ENCODE measurements around the gene RGS14.

The RGS14 gene, protein sequence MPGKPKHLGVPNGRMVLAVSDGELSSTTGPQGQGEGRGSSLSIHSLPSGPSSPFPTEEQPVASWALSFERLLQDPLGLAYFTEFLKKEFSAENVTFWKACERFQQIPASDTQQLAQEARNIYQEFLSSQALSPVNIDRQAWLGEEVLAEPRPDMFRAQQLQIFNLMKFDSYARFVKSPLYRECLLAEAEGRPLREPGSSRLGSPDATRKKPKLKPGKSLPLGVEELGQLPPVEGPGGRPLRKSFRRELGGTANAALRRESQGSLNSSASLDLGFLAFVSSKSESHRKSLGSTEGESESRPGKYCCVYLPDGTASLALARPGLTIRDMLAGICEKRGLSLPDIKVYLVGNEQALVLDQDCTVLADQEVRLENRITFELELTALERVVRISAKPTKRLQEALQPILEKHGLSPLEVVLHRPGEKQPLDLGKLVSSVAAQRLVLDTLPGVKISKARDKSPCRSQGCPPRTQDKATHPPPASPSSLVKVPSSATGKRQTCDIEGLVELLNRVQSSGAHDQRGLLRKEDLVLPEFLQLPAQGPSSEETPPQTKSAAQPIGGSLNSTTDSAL

DNA sequence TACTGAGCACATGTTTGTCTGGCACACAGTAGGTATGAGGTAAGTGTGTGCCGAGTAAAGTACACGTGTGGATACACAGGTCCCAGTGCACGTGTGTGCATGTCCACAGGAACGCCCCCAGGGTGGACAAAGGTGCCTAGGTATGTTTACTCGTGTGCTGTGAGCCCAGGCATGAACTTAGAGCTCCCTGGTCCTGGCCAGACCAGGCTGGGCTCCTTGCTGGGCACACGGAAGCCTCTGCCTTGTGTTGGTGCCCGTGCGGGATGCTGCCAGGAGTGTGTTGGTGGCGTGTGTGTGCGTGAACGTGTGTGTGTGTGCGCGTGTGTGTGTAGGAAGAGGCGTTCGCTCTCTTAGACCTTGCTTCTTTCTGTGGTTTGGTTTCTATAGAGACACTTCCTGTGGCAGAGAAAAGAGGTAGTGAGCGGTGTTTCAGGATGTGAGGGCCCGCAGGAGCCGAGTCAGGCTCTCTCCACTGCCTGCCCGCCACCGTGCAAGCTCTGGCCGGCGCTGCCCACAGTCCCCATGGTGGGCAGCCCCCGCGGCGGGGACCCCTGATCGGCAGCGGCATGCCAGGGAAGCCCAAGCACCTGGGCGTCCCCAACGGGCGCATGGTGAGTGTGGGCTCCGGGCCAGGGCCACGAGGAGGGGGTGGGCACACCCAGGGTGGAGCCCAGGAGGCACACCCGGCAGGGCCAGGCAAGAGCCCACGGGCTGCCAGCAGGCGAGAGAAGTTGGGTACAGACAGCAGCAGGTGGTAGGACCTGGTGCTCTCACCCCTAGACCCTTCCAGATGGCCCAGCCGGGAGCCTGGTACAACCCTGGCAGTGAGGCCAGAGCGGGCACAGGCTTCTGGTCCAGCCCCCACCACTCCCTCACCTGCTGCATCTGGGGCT lies at the start of gene RGS14:
Gene RGS14, plus strand, starts transcription at position 466 of the 893 bp plus-strand sequence. Its CDS starts 101 bp downstream, at position 567.
- peak; percentile 58 to 60 for DNase-seq

DNA sequence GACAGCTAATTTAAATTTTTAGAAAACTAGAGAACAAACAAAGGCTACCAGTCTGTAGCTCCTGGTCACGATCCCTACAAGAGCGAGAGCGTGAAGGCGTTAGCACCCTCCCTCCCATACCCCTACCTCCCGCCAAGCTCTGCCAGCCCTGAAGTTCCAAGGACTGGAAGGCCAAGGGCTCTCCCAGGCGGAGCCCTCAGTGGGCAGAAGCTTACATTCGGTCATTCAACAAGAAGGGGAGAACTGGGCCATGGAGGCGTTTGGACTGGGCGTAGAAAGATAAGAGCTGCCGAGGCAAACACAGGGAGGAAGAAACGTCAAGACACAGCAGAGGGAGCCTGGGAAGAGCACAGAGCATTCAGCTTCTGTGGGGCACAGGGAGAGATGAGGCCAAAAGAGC lies 49.0 kb upstream of the RGS14 start:
- DNase-seq = no peak

DNA sequence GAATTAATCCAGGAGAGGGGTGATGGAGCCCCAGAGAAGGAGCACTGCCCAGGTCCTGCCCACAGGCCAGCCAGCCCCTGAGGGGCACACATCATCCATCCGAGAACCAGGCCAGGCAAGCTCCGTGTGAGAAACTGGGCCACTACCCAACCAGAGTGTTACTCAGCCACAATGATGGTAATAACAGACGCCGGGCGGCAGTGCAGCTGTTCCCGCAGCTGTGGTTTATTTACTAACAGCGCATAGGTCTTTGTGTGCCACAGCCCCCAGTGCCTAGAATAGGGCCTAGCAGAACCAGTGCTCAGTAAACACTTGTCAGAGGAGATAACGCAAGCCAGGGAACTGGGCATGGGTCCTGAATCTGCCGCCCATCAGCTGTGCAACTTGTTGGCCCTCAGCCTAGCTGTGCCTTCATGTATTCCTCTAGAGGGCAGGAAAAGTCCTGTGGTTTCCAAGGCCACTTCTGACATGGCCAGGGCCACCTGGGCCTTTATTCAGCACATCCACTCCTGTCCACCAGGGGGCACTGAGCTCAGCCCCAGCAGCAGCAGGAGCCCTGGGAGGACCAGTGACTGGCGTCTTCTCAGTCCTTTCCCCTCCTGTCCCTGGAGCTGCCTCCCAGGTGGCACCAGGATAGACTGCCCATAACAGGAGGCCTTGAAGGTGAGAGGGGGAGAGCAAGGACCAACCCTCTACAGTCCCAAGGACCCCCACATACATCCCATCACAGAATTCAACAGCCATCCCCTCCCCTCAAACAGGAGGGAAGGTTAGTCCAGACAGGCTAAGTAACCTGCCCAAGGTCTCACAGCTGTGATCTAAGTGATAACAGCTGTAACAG lies 48.2 kb upstream of the RGS14 start:
- peak; percentile 66 to 69 for DNase-seq

DNA sequence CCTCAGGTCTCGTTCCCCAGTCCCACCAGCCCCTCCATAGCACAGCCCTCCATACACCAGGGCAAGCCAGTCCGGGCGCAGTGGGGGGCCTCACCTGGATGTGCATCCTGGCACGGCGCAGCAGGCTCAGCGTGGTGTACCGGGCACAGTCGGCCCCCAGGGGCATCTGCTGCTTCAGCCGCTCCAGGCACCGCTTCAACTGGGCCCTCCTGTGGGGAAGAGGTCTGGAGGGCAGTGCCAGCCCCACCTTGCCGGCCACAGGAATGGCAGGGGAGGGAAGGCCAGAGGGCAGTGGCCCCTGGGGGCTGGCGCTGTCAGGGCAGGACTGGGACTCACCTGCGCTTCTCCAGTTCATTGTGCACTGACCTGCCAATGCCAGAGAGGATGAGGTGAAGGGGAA lies 47.4 kb upstream of the RGS14 start:
- no peak for DNase-seq

DNA sequence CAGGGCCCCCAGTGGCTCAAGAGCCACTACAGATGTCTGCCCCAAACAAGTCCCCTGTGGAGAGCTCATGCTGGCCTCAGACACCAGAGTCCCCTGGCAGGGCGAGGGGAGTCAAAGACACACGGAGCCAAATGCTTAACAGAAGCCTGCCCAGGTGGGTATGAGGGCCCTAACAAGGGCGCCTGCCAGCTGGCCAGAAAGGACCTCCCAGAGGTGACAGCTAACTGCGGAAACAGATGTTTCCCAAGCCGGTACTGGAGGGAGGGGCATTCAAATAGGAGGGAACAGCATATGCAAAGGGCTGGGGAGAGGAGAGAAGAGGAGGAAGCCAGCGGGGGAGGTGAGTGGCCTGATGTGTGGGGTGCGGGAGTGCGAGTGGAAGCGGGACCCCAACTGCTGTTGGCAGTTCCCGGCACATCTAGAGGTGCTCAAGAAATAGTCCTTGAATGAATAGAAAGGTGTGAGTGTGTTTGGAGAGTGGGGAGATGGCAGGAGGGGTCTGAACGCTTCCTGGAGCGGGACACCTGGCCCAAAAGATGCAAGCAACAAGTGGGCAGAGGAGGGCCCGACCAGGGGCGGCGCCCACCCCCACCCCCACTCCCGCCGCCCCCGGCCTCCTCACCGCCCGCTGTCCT lies 46.9 kb upstream of the RGS14 start:
- no peak for DNase-seq

DNA sequence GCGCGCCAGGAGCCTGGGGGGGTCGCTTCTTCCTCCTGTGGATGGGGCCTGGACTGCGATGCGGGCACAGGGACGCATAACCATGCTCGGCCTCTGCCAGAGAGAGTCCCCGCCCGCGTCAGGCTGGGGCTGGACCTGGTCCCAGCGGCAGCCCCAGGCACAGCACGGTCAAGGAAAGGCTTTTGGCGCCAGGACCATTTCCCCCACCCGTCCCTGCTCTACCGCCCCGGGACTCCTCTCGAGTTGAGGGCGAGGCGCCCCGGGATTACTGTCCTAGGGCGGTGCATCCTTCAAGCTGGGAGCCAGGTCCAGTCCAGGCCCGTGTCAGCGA lies 46.4 kb upstream of the RGS14 start:
- DNase-seq = no peak

DNA sequence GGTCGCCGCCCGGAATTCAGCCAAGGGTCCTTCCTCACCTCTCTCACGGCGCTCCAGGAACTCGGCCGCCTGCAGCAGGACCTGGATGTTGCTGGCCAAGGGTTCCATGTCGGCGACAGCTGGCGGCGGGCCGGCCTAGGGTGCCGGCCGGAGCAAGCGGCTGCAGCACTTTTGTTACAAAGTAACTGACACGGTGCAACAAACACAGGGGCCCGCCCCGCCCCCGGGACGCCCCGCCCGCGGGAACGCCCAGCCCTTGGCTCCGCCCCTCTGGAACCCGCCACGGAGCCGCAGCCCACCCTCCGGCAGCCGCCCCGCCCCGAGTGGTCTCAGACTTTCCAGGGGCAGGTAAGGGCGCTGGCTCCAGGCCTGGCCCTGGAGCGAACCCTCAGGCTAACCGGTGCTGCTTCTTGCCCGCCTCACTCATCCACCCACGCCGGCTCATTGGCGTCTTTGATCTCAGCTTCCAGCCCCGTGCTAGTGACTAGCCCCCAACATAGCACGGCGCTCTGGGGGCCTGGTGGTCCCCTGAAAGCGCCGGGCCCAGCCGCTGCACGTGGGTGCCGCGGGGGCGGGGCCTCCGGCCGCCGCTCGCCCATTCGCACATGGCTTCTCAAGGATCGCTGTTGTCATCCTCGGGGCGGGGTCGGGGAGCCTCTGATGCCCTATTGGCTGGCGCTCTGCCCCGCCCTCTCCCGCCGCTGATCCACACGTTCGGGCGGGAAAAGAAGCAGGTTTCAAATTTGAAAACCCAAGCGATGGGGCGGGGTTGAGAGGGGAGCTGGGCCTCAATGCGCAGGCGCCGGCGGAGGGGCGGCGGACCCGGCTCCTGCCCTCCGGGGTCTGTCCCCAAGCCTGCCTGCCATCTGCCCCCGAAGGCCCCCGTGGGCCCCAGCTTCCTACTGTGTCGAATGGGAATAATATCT lies 45.7 kb upstream of the RGS14 start, which contains the start of gene MXD3:
Gene MXD3, minus strand, starts transcription at position 176 of the 926 bp plus-strand sequence. Its CDS starts 68 bp downstream, at position 108.
- peak; percentile 94 to 95 for DNase-seq

DNA sequence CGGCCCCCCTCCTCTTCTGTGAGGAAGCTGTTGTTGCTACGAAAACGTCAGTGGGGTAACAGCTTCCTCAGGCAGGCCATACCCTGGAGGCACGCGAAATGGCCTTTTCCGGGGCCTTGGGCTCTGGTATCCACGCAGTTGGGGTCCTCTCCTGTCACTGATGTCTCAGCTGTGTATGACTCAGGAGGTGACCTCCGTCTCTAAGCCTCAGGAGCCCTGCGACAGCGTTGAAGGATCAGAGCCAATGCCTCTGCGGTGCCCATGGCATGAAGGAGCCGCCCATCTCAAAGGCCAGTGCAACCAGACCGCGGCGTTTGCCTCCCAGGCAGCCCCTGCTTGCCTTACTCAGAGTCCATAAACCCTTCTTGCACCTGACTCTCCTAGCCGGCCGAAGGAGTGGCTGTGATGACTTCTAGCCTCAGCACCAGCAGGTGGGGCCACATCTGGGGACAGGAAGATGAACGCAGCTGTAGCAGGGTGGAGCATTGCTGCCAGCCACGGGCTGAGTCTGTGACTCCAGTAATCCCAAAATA lies 45.0 kb upstream of the RGS14 start:
- DNase-seq = no peak

DNA sequence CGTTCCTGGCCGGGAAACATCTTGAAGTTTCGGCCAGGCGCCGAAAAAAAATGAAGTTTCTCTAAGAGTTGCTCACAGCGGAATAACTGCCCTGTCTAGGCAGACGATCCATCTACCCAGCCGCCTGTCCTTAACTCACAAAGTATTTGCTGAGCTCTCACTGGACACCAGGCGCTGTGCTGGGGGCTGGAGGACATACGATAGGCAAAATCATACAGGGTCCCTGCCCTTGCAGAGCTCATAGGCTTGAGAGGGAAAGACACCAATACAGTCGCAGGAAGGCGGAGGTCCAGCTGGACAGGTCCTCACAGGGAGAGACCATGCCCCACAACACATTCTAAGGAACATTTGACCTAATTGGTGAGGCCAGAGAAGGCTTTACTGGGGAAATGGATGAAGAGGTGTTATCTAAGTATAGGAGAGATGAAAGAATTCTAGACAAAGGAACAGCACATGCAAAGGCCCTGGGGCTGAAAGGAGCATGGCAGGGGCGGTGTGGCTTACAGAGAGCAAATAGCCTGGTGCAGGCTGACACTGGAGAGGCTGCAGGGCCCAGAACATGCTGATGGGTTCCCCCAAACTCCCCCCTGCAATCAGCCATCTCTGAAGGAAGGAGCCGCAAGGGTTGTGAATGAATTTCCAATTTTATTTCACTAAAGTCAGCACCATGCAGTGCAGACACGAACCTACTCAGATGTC lies 44.0 kb upstream of the RGS14 start:
- no peak for DNase-seq

DNA sequence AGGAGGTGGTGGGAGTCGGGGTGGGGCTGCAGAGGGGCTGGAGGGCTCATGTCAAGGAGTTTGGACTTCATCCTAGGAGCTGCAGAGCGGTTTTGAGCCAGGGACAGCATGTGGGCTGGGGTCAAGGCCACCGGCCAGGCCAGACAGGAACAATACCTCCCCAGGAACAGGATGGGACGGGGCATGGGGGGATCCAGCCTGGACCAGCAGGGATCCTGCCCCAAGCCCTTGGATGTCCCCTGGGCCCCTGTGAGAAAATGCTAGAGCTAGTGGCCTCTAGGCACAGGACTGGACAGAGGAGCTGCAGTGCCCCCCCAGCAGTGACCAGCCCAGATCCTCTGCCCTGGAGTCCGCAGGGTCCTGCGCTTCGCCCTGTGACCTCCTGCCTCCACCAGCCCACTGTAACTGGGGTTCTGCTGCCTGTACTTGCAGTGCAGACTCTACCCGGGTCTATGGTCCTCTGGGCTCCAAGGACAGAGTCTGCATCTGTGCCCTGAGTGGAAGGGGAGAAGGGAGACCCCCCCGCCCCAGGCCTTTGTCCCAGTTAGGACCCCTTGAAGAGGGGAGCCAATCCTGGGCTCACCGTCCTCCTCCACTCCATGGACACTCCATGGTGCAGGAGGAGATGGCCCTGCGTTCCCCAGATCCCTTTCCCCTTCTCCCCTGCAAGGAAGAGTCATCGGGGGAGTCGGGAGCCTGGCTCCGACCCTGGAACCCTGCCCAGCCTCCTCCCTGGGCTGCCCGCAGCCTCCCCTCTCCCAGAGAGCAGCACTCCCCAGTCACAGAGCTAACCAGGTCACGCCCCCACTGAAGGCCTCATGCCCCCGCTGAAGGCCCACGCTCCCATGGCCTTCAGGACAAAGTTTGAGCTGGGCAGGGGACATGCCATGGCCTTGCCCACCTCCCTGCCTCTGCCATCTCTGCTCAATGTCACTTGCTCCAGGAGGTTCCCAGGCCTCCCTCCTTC lies 43.1 kb upstream of the RGS14 start:
- no peak for DNase-seq

DNA sequence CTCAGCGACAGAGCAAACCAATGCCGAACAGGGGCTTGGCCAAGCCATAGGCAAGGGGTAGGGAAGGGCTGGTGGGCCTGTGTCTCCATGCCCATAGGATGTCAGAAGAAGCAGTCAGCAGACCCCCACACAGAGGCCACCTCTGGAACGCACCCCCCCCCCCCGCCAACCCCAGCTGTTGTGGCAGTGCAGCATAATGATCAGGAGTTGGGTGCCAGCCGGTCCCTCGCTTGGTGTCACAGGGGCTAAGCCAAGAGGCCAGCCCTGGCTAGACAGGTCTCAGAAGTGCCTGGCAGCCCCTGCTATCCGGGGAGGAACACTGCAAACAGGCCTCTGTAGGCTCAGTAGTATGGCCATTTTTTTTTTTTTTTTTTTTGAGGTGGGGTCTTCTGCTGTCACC lies 42.3 kb upstream of the RGS14 start:
- no peak for DNase-seq

DNA sequence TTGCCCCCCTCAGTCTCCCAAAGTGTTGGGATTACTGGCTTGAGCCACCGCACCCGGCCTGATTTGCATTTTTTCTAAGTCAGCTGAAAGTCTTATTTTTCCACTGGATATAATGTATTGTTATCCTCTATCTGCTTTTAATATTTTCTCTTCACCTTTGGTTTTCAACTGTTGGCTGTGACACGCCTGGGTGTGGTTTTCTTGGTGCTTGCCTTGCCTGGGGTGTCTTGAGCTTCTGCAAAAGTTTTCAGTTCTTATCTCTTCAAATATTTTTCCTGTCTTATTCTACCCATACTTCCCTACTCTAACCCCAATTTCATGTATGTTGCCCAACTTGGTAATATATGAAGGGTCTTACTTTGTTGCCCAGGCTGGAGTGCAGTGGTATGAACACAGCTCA lies 41.7 kb upstream of the RGS14 start:
- no peak for DNase-seq

DNA sequence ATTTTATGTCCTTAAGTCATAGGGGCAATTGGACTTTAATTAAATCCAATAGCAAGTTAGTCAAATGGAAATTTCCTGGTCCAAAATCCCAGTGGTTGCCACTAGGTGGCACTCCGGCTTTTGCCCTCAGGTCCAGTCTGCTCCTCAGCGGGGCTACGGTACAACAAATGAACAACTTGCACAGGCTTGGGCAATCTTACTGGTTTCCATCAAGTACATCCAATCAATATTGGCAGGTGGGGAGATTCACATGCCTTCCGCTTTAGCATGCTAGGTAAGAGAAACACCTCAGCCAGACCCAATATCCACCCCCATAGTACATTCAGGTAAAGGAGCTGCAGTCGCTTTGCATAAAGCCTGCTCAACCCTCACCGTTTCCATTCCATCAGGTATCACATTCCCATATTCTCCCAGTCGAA lies 39.8 kb upstream of the RGS14 start:
- peak; percentile 67 to 73 for DNase-seq

DNA sequence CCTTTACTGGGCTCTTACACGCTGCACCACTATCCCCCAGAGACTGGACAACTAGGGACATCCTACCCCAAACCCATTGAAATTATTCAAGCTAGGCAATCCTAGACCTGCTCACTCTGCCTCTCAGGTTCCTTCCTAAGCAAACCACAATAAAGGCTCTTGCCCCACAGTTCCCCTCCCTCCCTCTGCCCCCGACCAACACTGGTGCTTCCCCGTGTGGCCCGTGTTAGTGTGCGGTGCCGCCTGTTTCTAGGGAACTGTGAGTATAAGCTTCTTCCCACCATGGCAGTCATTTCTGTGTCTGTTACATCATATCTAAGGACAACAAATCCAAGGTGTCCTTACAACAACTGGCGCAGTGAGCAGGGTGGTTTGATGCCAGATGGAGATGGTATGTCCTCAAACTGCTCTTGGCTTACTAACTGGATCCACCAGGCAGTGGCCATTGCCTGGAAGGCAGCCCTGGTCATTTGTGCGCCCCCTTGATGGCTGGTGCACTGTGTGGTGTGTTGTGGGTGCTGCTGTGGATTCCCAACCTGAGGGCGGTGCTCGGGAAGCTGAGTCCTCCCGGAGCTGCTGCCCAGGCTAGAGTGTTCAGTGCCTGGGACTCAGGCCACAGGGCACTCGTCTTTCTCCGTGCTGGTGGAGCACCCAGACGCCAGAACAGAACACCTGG lies 37.7 kb upstream of the RGS14 start:
- peak in 1 of 2 experiments; percentile 14 for DNase-seq

DNA sequence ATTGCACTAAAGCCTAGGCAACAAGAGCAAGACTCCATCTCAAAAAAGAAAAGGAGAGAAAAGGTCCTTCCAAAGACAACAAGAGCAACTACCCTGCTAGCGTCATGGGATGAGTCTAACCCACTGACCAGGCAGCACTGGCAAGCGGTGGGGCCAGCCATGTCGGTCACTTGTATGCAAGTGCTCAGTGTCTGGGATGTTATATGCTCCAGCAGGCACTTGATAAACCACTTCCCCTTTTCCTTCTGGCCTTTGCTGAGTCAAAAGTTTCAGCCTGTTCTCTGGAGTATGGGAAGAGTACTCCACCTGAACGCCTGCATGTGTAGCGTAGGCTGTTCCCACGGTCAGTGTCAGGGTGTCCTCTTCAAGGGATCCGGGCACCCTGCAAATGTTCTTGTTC lies 36.8 kb upstream of the RGS14 start:
- no peak for DNase-seq

DNA sequence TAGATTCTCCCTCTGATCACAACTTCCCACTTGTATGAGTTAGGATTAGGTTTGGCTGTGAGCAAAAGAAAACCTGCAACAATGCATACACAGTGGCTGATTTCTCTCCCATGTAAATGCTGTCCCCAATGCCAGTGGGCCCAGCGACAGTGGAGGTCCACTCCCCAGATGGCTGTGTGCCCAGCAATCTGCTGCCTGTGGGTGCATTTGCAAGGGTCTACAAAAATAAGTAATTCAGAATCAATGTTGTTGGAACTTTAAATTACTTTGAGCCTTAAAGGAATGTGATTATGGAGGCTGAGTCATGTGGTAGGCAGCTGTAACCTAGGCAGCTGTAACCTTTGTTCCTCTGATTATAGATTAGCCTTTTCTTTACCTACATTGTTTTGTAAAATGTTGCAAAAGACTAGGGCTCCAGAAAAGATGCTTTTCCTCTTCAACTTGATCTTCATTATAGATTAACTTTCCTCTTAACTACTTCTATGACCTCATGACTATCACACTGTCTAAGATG lies 31.8 kb upstream of the RGS14 start:
- DNase-seq = no peak

DNA sequence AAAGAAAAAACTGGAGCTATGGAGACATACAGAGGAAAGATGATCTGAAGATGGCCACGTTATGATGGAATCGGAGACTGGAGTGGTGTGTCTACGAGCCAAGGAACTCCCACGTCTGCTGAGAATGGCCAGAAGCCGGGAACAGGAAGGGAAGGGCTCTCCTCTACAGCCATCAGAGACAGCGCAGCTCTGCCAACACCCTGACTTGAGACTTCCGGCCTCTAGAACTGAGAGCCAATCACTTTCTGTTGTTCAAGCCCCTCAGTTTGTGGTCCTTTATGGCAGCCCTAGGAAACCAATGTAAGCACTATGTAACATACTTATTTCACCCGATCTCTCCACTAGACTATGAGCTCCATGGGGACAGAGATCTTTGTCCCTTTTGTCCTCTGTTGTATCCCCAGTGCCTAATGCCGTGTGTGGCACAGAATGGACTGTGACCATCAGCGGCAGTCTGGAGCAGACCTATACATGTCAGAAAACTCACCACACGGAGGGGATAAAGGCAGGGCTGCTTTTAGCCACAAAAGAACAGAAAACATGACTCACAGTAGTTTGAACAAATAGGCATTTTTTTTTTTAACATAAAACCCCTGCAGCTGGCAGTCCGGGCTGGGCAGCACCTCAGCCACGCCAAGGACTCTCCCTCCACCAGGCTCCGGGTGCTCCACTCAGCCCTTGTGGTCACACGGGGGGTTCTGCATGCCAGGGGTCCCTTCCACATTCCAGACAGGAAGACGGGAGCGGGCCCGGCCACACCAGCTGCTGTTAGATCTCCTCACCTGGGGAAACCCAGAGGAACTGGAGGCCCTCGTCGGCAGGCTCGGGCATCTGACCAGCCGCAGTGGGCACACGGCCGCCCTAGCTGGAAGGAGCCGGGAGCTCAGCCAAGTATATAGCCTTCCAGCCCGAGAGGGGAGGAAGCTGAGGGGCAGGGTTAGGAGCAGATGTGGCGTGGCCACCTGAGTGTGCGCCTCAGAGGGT lies 29.9 kb upstream of the RGS14 start:
- no peak for DNase-seq
